ENCODE results near the gene INAVA. TPM values are rescaled to one million over a fixed set of nuclear protein-coding genes. Genes with fewer than 3 reads are reported as not detected.
"Not testable (repeated sequence)": the region's sequence is repeated elsewhere in the genome, so short reads cannot be mapped to it uniquely, and the experiment has no call there.

The INAVA gene
- total RNA-seq, 1 donor from 2014 or later, result not detected

DNA sequence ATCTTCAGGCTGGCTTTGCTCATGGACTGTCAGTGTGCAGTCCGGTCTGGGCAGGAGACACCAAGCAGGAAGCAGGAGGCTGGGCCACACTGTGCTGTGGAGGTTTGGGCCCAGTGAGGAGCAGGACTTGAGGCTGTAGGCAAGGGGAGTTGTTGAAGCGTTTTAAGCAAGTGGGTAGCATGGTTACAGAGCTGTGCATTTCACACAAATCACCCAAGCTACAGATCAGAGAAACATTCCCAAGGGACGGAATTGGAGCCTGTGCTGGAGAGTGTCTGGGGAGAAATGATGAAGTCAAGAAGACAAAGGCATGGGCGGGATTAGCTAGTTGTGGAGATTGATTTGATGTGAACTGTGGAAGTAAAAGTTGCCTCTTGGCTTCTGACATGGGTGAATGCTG, 67.9 kb downstream of the INAVA start:
- DNase-seq (ENCODE audit: low read depth in 2 of 2), result no peak

DNA sequence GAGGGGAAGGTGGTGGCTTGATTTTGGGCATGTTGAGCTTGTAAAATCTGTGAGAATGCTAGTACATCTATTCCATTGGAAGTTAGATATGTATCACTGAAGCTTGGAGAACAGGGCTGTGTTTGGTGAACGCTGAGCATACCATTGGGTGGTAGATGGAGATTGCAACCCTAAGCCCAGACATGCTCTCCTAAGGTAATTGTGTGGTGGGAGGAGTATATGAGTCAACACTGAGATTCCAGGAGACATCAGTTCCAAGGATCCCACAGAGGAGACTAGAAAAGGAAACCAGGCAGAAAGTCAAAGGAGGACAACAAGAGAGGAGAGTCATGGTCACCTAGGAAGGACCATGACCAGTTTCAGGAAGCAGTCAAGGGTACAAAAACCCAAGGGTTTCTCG, 68.4 kb downstream of the INAVA start:
- no peak for DNase-seq (ENCODE audit: low read depth in 2 of 2)

DNA sequence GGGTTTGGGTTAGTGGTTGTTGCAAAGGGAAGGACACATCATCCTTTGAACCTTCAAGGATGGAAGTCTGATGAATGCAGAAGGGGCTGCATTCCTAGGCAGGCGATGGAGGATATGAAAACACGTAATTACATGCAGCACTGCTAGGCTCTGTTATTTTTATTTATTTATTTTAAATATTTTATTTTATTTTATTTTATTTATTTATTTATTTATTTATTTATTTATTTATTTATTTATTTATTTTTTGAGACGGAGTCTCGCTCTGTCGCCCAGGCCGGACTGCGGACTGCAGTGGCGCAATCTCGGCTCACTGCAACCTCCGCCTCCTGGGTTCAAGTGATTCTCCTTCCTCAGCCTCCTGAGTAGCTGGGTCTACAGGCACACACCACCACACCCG, 69.2 kb downstream of the INAVA start:
- DNase-seq (ENCODE audit: low read depth in 2 of 2), result not testable (repeated sequence)

Other genes with a start within 250 kb of the INAVA start
- gene DDX59, start 225.0 kb upstream of the INAVA start, total RNA-seq, result 9.2 and 20.2 TPM in 2 replicates
- gene CAMSAP2, start 156.0 kb upstream of the INAVA start, total RNA-seq, result 21.4 and 26.0 TPM in 2 replicates
- not detected in 2 replicates for gene GPR25, start 21.9 kb upstream of the INAVA start, total RNA-seq
- 2.0 TPM in 2 replicates for gene KIF21B, start 128.8 kb downstream of the INAVA start, total RNA-seq
- gene CACNA1S, start 217.5 kb downstream of the INAVA start, total RNA-seq, result not detected in 2 replicates
- not detected in 2 replicates for gene ASCL5, start 232.3 kb downstream of the INAVA start, total RNA-seq